Liver (tissue), 9 donors: ENCODE results near the gene MESD. TPM values are rescaled to one million over a fixed set of nuclear protein-coding genes. Genes with fewer than 3 reads are reported as not detected.
A peak's percentile ranks its signal among the peaks of the same experiment; 100 is the strongest.

ENCODE experiments used
- DNase-seq: peaks from one replicate; pipeline ENCODE4 v3.0.0-alpha.2; 2017; ENCODE audit warnings: low spot score
- H3K27ac ChIP-seq, 2 donors: one replicate each; pipeline ENCODE4 v1.7.0; 2013; ENCODE audit warnings: inconsistent platforms in 2 of 2, low read length in 2 of 2, control low read depth in 1 of 2, low read depth in 1 of 2, mild to moderate bottlenecking in 1 of 2
- H3K27me3 ChIP-seq, 4 donors: one replicate each; pipeline versions ENCODE4 v1.6.1 to v1.7.0; 2013; ENCODE audit warnings: low read length in 3 of 4, inconsistent platforms in 1 of 4, mild to moderate bottlenecking in 1 of 4, moderate library complexity in 1 of 4; ENCODE audit not compliant: control insufficient read depth in 4 of 4, insufficient read depth in 4 of 4
- H3K36me3 ChIP-seq, 4 donors: one replicate each; pipeline versions ENCODE4 v1.6.1 to v1.7.0; 2013; ENCODE audit warnings: low read length in 3 of 4, mild to moderate bottlenecking in 3 of 4, low read depth in 1 of 4, moderate library complexity in 1 of 4; ENCODE audit not compliant: control insufficient read depth in 4 of 4, insufficient read depth in 3 of 4
- H3K4me1 ChIP-seq, 4 donors: one replicate each; pipeline versions ENCODE4 v1.6.1 to v1.7.0; 2013; ENCODE audit warnings: low read length in 3 of 4, mild to moderate bottlenecking in 3 of 4, moderate library complexity in 1 of 4; ENCODE audit not compliant: control insufficient read depth in 4 of 4, insufficient read depth in 4 of 4
- H3K4me3 ChIP-seq, 3 donors: one replicate each; pipeline versions ENCODE4 v1.6.1 to v1.7.0; 2013; ENCODE audit warnings: low read length in 3 of 3, control low read depth in 1 of 3, low read depth in 1 of 3, mild to moderate bottlenecking in 1 of 3
- H3K9ac ChIP-seq, 2 donors: one replicate each; pipeline ENCODE4 v1.7.0; 2013; ENCODE audit warnings: low read length in 2 of 2, mild to moderate bottlenecking in 2 of 2, moderate library complexity in 2 of 2, control low read depth in 1 of 2, low read depth in 1 of 2
- H3K9me3 ChIP-seq, 4 donors: one replicate each; pipeline versions ENCODE4 v1.6.1 to v1.7.0; 2013; ENCODE audit warnings: low read length in 3 of 4; ENCODE audit not compliant: control insufficient read depth in 4 of 4
- EGR1 ChIP-seq, 2 donors: IDR thresholded peaks; 2 replicates each; pipeline ENCODE4 v1.6.1; 2016 to 2018; ENCODE audit warnings: antibody characterized with exemption in 2 of 2, low read depth in 2 of 2
- FOXA1 ChIP-seq: IDR thresholded peaks from 2 replicates; pipeline ENCODE4 v1.6.1; 2016; ENCODE audit warnings: antibody characterized with exemption
- FOXA2 ChIP-seq: IDR thresholded peaks from 2 replicates; pipeline ENCODE4 v1.6.1; 2016; ENCODE audit warnings: antibody characterized with exemption
- GABPA ChIP-seq, 2 donors: IDR thresholded peaks in 1 of 2; conservative IDR thresholded peaks in 1 of 2; 2 replicates each; pipeline ENCODE4 v1.6.1; 2016; ENCODE audit warnings: antibody characterized with exemption in 2 of 2, mild to moderate bottlenecking in 1 of 2, moderate library complexity in 1 of 2
- HNF4A ChIP-seq, 2 donors: conservative IDR thresholded peaks; 2 replicates each; pipeline ENCODE4 v1.6.1; 2016; ENCODE audit warnings: antibody characterized with exemption in 2 of 2, mild to moderate bottlenecking in 2 of 2
- HNF4G ChIP-seq: IDR thresholded peaks from 2 replicates; pipeline ENCODE4 v1.6.1; 2016; ENCODE audit warnings: antibody characterized with exemption
- JUND ChIP-seq, 2 donors: IDR thresholded peaks; 2 replicates each; pipeline ENCODE4 v1.6.1; 2016; ENCODE audit warnings: antibody characterized with exemption in 2 of 2
- NR2F2 ChIP-seq: IDR thresholded peaks from 2 replicates; pipeline ENCODE4 v1.6.1; 2016; ENCODE audit warnings: antibody characterized with exemption
- RAD21 ChIP-seq, 2 donors: IDR thresholded peaks; 2 replicates each; pipeline ENCODE4 v1.6.1; 2016; ENCODE audit warnings: antibody characterized with exemption in 2 of 2, mild to moderate bottlenecking in 2 of 2
- RXRA ChIP-seq, 2 donors: IDR thresholded peaks; 2 replicates each; pipeline ENCODE4 v1.6.1; 2017 to 2018; ENCODE audit warnings: antibody characterized with exemption in 2 of 2, mild to moderate bottlenecking in 1 of 2
- SP1 ChIP-seq: IDR thresholded peaks from 2 replicates; pipeline ENCODE4 v1.6.1; 2018; ENCODE audit warnings: antibody characterized with exemption, mild to moderate bottlenecking
- TAF1 ChIP-seq: conservative IDR thresholded peaks from 2 replicates; pipeline ENCODE4 v1.6.1; 2016; ENCODE audit warnings: antibody characterized with exemption, mild to moderate bottlenecking
- YY1 ChIP-seq: IDR thresholded peaks from 2 replicates; pipeline ENCODE4 v1.6.1; 2016; ENCODE audit warnings: antibody characterized with exemption, mild to moderate bottlenecking
- WGBS: extraction: QIAGEN DNeasy Blood & Tissue Kit; methylation state at CpG from one replicate; pipeline ENCODE4 v1.1.7; 2013; 5-methylcytosine and 5-hydroxymethylcytosine counted together
- polyA plus RNA-seq, 2 donors: library from polyadenylated mRNA; stranded (reverse) in 1 of 2; unstranded in 1 of 2; fragments of 200-250 nt in 1 of 2; fragments of >200 nt in 1 of 2; fragmentation: Nextera tagmentation in 1 of 2; extraction: Ambion mirVana in 1 of 2; gene quantifications; one replicate each; pipeline versions ENCODE4 v1.2.1 to v1.2.3, GENCODE V29; 2013 to 2015
- total RNA-seq, 2 donors: library from RNA; depleted of rRNA; stranded (reverse); fragments of >200 nt; gene quantifications; one replicate each; pipeline ENCODE4 v1.2.3, GENCODE V29; 2014
- TF ChIP-seq, protein P1 (sequence below): IDR thresholded peaks from 2 replicates; pipeline ENCODE4 v1.6.1; 2016; ENCODE audit warnings: antibody characterized with exemption, mild to moderate bottlenecking
- TF ChIP-seq, protein P2 (sequence below): fragments of 150-350 bp; IDR thresholded peaks from 2 replicates; pipeline ENCODE4 v1.5.1; 2017; ENCODE audit warnings: improper control_type of control experiment, low read depth, low read length; ENCODE audit not compliant: missing input control
- TF ChIP-seq, protein P3 (sequence below): IDR thresholded peaks from 2 replicates; pipeline ENCODE4 v1.6.1; 2016; ENCODE audit warnings: antibody characterized with exemption
- TF ChIP-seq, protein P4 (sequence below): IDR thresholded peaks from 2 replicates; pipeline ENCODE4 v1.6.1; 2016; ENCODE audit warnings: antibody characterized with exemption
- donor health status: healthy.
- donor health status: healthy.
- donor health status: healthy.
- donor health status: healthy.
- donor health status: healthy.

Gene MESD
- total and polyA plus RNA-seq, 4 donors = 15.3 to 24.0 (median 17.0) TPM

DNA sequence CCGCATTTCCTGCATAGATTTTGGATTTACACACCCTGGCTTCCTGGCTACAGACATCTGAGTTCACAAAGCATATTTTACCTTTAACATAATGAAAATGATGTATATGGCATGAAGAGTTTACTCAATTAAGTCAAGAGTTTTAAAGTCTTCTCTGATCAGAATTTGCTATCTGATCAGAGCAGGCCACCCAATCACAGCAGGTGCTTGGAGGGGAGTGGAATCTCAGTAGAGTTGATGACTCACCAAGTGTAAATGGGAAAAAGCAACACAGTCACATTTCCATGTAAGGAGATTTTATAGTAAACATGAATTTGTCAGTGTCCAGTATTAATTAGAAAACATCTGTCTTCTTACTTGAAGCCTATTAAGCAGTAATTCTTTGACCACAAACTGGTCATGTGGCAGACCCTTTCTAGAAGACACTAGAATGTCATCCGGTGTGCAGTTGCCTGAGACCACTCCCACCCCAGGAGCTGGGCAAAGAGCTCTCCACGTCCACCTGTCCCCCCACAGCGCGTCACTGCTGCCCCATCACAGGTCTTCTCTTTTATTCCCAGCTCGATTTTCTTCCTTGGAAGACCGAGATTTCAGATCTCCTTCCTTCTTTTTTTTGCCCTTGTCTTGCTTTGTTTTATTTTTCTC is 10.8 kb downstream of the MESD start (continued):
- TF ChIP-seq FOXA2 (no peak), GABPA (IDR thresholded peaks at IDR 0.05 in 1 of 2, conservative IDR thresholded peaks at IDR 0.05 in 1 of 2) (no peak), TAF1 (no peak)

DNA sequence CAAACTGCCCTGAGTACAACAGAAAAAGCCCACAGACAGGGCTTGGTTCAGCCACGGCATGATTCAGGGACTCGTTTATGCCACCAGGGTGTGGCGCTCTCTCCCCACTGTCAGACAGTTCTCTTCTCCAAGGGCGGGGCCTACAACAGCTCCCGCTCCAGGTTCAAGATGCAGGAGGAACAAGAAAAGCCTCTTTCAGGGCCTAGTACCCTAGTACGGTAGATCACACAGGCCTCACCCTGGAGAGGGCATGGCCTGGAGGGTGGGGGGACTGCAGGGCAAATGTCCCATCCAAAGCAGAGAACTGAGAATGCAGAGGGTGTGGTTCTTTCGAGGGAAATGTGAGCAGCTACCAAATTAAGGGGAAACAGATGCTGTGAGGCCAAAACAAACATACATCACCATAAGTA is 12.0 kb downstream of the MESD start:
- Histone ChIP-seq H3K4me1 (no peaks in the 10 kb centered on the region), H3K4me3 (no peak overlapping the region), H3K27me3 (no peaks in the 10 kb centered on the region), H3K27ac (no peak overlapping the region), H3K9ac (no peak overlapping the region), H3K36me3 (peaks cover 1 to 23% (median 18%) of the 10 kb centered on the region in 4 donors), H3K9me3 (no peaks in the 10 kb centered on the region)
- peak; percentile 61 for DNase-seq
- 66% methylated on average over 7 of the region's 7 CpGs for WGBS
- no peak for TF ChIP-seq FOXA1
- no peak for TF ChIP-seq JUND (IDR thresholded peaks at IDR 0.05)
- no peak for TF ChIP-seq GABPA (IDR thresholded peaks at IDR 0.05 in 1 of 2, conservative IDR thresholded peaks at IDR 0.05 in 1 of 2)
- TF ChIP-seq, protein P1, sequence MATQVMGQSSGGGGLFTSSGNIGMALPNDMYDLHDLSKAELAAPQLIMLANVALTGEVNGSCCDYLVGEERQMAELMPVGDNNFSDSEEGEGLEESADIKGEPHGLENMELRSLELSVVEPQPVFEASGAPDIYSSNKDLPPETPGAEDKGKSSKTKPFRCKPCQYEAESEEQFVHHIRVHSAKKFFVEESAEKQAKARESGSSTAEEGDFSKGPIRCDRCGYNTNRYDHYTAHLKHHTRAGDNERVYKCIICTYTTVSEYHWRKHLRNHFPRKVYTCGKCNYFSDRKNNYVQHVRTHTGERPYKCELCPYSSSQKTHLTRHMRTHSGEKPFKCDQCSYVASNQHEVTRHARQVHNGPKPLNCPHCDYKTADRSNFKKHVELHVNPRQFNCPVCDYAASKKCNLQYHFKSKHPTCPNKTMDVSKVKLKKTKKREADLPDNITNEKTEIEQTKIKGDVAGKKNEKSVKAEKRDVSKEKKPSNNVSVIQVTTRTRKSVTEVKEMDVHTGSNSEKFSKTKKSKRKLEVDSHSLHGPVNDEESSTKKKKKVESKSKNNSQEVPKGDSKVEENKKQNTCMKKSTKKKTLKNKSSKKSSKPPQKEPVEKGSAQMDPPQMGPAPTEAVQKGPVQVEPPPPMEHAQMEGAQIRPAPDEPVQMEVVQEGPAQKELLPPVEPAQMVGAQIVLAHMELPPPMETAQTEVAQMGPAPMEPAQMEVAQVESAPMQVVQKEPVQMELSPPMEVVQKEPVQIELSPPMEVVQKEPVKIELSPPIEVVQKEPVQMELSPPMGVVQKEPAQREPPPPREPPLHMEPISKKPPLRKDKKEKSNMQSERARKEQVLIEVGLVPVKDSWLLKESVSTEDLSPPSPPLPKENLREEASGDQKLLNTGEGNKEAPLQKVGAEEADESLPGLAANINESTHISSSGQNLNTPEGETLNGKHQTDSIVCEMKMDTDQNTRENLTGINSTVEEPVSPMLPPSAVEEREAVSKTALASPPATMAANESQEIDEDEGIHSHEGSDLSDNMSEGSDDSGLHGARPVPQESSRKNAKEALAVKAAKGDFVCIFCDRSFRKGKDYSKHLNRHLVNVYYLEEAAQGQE = no peak
- TF ChIP-seq, protein P2, sequence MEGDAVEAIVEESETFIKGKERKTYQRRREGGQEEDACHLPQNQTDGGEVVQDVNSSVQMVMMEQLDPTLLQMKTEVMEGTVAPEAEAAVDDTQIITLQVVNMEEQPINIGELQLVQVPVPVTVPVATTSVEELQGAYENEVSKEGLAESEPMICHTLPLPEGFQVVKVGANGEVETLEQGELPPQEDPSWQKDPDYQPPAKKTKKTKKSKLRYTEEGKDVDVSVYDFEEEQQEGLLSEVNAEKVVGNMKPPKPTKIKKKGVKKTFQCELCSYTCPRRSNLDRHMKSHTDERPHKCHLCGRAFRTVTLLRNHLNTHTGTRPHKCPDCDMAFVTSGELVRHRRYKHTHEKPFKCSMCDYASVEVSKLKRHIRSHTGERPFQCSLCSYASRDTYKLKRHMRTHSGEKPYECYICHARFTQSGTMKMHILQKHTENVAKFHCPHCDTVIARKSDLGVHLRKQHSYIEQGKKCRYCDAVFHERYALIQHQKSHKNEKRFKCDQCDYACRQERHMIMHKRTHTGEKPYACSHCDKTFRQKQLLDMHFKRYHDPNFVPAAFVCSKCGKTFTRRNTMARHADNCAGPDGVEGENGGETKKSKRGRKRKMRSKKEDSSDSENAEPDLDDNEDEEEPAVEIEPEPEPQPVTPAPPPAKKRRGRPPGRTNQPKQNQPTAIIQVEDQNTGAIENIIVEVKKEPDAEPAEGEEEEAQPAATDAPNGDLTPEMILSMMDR = peak; percentile 28
- TF ChIP-seq, protein P3, sequence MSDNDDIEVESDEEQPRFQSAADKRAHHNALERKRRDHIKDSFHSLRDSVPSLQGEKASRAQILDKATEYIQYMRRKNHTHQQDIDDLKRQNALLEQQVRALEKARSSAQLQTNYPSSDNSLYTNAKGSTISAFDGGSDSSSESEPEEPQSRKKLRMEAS = no peak
- TF ChIP-seq TAF1 = no peak
- TF ChIP-seq RAD21 (IDR thresholded peaks at IDR 0.05) = peak; percentile 57 to 78
- TF ChIP-seq RXRA (IDR thresholded peaks at IDR 0.05) = no peak
- TF ChIP-seq YY1 = no peak
- TF ChIP-seq, protein P4, sequence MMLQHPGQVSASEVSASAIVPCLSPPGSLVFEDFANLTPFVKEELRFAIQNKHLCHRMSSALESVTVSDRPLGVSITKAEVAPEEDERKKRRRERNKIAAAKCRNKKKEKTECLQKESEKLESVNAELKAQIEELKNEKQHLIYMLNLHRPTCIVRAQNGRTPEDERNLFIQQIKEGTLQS = no peak
- no peak for TF ChIP-seq SP1
- no peak for TF ChIP-seq HNF4A (conservative IDR thresholded peaks at IDR 0.05)
- TF ChIP-seq HNF4G = no peak

DNA sequence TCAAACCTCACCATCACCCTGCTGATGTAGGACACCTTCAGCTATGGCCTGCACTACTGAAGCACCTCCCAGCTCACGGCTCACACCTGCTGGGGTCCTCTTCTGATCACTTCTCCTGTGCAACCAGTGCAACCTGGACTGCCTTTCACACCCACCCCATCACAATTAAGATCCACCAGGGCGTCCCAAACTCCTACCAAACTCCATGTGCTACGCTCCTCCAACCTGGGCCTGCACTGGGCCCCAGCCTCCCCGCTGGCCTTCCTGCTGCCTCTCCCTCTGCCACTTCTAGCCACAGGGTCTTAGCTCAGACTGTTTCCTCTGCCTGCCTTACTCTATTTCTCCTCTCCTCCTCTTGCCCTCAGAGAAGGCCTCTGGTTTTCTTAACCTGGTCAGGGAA is 12.8 kb downstream of the MESD start:
- Histone ChIP-seq H3K4me1 (no peaks in the 10 kb centered on the region), H3K9ac (no peak overlapping the region), H3K4me3 (no peak overlapping the region), H3K9me3 (no peaks in the 10 kb centered on the region), H3K27ac (no peak overlapping the region), H3K36me3 (peaks cover 1 to 23% (median 17%) of the 10 kb centered on the region in 4 donors), H3K27me3 (no peaks in the 10 kb centered on the region)
- WGBS = 86% methylated on average over 4 of the region's 4 CpGs
- no peak for DNase-seq
- TF ChIP-seq SP1 = no peak
- TF ChIP-seq FOXA1 = no peak
- TF ChIP-seq RAD21 (IDR thresholded peaks at IDR 0.05) = no peak
- TF ChIP-seq JUND (IDR thresholded peaks at IDR 0.05) = no peak
- no peak for TF ChIP-seq TAF1
- TF ChIP-seq RXRA (IDR thresholded peaks at IDR 0.05) = no peak
- no peak for TF ChIP-seq EGR1 (IDR thresholded peaks at IDR 0.05; ENCODE audit: low read depth in 2 of 2)
- no peak for TF ChIP-seq NR2F2
